Stimulated activated naive CD8-positive, alpha-beta T cell treated with anti-CD3 and anti-CD28 coated beads, Interleukin-15, Interleukin-2, amounts not matched to agents 100 U/mL and 50 U/mL, for 24 hours (primary cell): ENCODE data around the gene TANK.
"Not testable (repeated sequence)": the region's sequence is repeated elsewhere in the genome, so short reads cannot be mapped to it uniquely, and the experiment has no call there.

Experiments used
- ATAC-seq: fragments of 150-1000 bp; cut with Tn5 transposase; one replicate; pipeline ENCODE4 v1.10.0; 2021
- DNase-seq: peaks from one replicate; pipeline ENCODE4 v3.0.0; 2021

TANK gene

GRCh38 chr2:161279230-161279815 lies 119.1 kb downstream of the TANK start:
- not testable (repeated sequence) for ATAC-seq, DNase-seq

- ATAC-seq: not testable (repeated sequence)
- DNase-seq: peak; percentile 23
Observed at GRCh38 chr2:161280906-161281323, 120.7 kb downstream of the TANK start.

DNA sequence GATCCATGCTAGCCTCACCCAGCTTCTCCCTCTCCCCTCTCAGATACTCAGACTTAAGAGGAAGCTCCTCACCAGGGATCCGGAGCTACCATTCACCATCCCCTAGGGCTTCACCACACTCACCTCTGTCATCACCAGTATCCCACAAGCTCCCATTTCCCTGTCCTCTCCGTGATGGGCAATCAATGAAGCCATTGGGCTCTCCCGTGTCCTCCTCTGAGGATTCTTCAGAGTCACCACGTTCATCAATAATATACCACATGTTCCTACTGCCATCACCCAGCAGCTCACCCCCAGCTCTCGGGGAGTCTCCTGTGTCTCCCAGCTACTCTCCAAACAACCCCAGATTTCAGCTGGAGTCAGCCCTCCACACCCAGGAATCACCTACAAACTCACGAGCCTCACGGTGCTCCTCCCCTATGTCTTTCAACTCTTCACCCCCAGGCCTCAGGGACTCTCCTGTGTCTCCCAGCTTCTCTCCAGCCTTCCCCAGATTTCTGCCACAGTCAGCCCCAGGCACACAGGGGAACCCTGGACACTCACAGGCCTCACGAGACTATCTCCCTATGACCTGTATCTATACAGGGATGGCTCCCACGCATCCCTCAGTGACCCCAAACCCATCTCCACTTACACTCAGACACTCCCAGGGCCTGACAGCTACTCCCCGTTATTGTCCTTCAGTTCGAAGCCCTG lies 121.5 kb downstream of the TANK start:
- not testable (repeated sequence) for DNase-seq, ATAC-seq

- ATAC-seq, DNase-seq: not testable (repeated sequence)
Observed at GRCh38 chr2:161282311-161282644, 122.0 kb downstream of the TANK start.

GRCh38 chr2:161283926-161284325 lies 123.7 kb downstream of the TANK start:
- DNase-seq (no peak), ATAC-seq (no peak)
